Nephron progenitor cell (in vitro differentiated cells): ENCODE data around the gene GRM3.
"Not testable (repeated sequence)": the region's sequence is repeated elsewhere in the genome, so short reads cannot be mapped to it uniquely, and the experiment has no call there.

Source experiments
- DNase-seq: peaks from one replicate; pipeline ENCODE4 v3.0.0; 2021
- H3K27ac Mint-ChIP-seq: 2 replicates; pipeline ENCODE4 v1.8.0; 2021; ENCODE audit warnings: mild to moderate bottlenecking, moderate library complexity, mixed read lengths
- H3K27me3 Mint-ChIP-seq: 2 replicates; pipeline ENCODE4 v1.8.0; 2021; ENCODE audit warnings: mild to moderate bottlenecking, low read depth, mixed read lengths; ENCODE audit not compliant: poor library complexity
- H3K36me3 Mint-ChIP-seq: 2 replicates; pipeline ENCODE4 v1.8.0; 2021; ENCODE audit warnings: low read depth, mixed read lengths
- H3K4me1 Mint-ChIP-seq: 2 replicates; pipeline ENCODE4 v1.8.0; 2021; ENCODE audit warnings: mixed read lengths
- H3K4me3 Mint-ChIP-seq: 2 replicates; pipeline ENCODE4 v1.8.0; 2021; ENCODE audit warnings: mild to moderate bottlenecking, moderate library complexity, mixed read lengths
- H3K9me3 Mint-ChIP-seq: 2 replicates; pipeline ENCODE4 v1.8.0; 2021; ENCODE audit warnings: mild to moderate bottlenecking, moderate library complexity, mixed read lengths
- TF ChIP-seq, protein P1 (sequence below): fragments of 200-600 bp; sonication (generic); IDR thresholded peaks from 2 replicates; pipeline ENCODE4 v1.5.0; 2021; ENCODE audit warnings: antibody characterized with exemption

The GRM3 gene

DNA sequence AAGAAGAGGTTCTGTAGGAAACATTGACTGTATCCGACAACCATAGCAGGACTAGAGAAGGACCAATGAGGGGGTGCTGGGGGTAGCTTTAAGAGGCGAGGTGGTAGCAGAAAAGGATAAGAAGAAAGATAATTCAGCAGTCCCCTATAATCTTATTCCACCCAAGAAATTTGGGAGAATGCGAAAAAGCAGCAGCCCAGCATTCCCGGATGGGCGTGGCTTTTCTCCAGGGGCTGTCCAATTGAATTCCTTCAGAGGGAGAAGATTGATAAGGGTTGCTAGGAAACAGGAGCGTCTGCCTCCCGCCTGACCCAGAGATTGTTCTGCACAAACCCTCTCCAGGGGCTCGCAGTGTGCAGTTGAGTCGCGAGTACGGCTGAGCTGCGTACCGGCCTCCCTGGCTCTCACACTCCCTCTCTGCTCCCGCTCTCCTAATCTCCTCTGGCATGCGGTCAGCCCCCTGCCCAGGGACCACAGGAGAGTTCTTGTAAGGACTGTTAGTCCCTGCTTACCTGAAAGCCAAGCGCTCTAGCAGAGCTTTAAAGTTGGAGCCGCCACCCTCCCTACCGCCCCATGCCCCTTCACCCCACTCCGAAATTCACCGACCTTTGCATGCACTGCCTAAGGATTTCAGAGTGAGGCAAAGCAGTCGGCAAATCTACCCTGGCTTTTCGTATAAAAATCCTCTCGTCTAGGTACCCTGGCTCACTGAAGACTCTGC lies at the start of gene GRM3:
GRM3 (plus strand) TSS at position 349 of the 721 bp plus-strand sequence. CDS start 121,237 bp downstream, outside the sequence.
- Mint-ChIP-seq H3K4me3 (peak within 1 kb of the TSS; percentile 85), H3K9me3 (no peaks in the 10 kb centered on the region), H3K27me3 (peaks cover 45% of the 10 kb centered on the region), H3K27ac (peak within 1 kb of the TSS; percentile 1), H3K4me1 (peaks cover 17% of the 10 kb centered on the region), H3K36me3 (no peaks in the 10 kb centered on the region)
- TF ChIP-seq, protein P1, sequence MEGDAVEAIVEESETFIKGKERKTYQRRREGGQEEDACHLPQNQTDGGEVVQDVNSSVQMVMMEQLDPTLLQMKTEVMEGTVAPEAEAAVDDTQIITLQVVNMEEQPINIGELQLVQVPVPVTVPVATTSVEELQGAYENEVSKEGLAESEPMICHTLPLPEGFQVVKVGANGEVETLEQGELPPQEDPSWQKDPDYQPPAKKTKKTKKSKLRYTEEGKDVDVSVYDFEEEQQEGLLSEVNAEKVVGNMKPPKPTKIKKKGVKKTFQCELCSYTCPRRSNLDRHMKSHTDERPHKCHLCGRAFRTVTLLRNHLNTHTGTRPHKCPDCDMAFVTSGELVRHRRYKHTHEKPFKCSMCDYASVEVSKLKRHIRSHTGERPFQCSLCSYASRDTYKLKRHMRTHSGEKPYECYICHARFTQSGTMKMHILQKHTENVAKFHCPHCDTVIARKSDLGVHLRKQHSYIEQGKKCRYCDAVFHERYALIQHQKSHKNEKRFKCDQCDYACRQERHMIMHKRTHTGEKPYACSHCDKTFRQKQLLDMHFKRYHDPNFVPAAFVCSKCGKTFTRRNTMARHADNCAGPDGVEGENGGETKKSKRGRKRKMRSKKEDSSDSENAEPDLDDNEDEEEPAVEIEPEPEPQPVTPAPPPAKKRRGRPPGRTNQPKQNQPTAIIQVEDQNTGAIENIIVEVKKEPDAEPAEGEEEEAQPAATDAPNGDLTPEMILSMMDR = no peak
- DNase-seq = peak; percentile 76

DNA sequence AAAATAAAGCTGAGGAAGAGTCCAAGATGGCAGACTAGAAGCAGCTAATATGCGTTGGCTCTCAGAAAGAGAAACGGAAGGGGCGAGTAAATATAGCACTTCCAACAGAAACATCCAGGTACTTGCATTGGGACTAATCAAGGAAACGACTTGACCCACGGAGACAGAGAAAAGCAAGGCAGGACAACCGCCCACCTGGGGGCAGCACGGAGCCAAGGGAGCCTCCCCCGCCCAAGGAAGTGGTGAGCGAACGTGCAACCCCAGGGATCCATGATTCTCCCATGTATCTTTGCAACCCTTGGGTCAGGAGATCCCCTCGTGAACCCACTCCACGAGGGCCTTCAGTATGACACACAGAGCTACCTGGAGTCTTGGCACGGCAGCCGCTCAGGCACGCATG lies 45.4 kb upstream of the GRM3 start:
- H3K27ac Mint-ChIP-seq = no peak overlapping the region
- H3K27me3 Mint-ChIP-seq = peaks cover 2% of the 10 kb centered on the region
- TF ChIP-seq, protein P1 = peak; percentile 21
- peak; percentile 34 for DNase-seq
- no peaks in the 10 kb centered on the region for H3K4me1 Mint-ChIP-seq
- no peak overlapping the region for H3K4me3 Mint-ChIP-seq
- no peaks in the 10 kb centered on the region for H3K36me3 Mint-ChIP-seq
- no peaks in the 10 kb centered on the region for H3K9me3 Mint-ChIP-seq

- peaks cover 2% of the 10 kb centered on the region for H3K27me3 Mint-ChIP-seq
- no peaks in the 10 kb centered on the region for H3K9me3 Mint-ChIP-seq
- no peak for DNase-seq
- TF ChIP-seq, protein P1 = no peak
- no peaks in the 10 kb centered on the region for H3K4me1 Mint-ChIP-seq
- H3K27ac Mint-ChIP-seq = no peak overlapping the region
- H3K36me3 Mint-ChIP-seq = no peaks in the 10 kb centered on the region
- no peak overlapping the region for H3K4me3 Mint-ChIP-seq
Measured at GRCh38 chr7:86598721-86599120, 45.0 kb upstream of the GRM3 start.

DNA sequence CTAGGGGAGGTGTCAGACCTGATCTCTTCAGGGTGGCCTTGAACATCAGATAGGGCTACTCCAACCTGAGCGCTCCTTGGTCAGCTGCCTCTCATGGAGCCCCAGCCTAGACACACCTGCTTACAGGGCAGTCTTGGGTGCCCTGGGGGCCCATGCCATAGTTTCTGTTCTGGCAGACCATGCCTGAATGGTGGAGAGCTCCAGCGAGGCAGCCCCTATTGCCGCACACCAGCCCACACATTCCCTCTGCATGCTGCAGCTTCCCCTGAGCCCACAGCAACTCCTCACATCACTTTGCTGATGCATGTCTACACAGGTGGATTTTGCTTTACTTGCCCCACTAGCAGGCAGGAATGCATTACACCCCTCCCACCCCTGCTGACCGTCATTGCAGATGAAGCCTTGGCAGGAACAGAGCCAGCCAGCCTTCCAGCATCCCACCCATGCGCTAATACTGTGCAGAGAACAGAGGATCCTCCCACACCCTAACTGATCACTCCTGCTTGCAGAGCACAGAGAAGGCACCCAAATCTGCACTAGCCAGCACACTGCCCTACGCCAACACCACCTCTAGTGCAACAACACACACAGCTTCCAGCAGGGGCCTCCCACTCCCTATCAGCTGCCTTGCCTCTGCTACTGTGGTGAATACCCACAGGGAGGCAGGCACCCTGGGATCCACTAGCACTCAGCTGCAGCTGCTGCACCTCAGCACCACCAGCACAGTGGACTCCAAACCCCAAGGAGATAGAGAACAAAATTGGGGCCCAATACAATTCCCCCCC lies 43.0 kb upstream of the GRM3 start:
- H3K9me3 Mint-ChIP-seq = no peaks in the 10 kb centered on the region

GRCh38 chr7:86615711-86616110 lies 28.0 kb upstream of the GRM3 start:
- H3K27ac Mint-ChIP-seq, H3K36me3 Mint-ChIP-seq, DNase-seq, H3K27me3 Mint-ChIP-seq, H3K4me3 Mint-ChIP-seq, H3K4me1 Mint-ChIP-seq, H3K9me3 Mint-ChIP-seq: not testable (repeated sequence)

More for the DNA sequence above, 43.0 kb upstream of the GRM3 start:
- Mint-ChIP-seq H3K4me3 (no peak overlapping the region), H3K27ac (no peak overlapping the region), H3K36me3 (no peaks in the 10 kb centered on the region), H3K4me1 (no peaks in the 10 kb centered on the region), H3K27me3 (peaks cover 2% of the 10 kb centered on the region)
- no peak for DNase-seq
- TF ChIP-seq, protein P1 = no peak

- Mint-ChIP-seq H3K4me1 (peaks cover 17% of the 10 kb centered on the region), H3K27me3 (peaks cover 42% of the 10 kb centered on the region), H3K4me3 (peak overlapping the region; percentile 85), H3K27ac (no peak overlapping the region), H3K36me3 (no peaks in the 10 kb centered on the region), H3K9me3 (no peaks in the 10 kb centered on the region)
- peak; percentile 46 for DNase-seq
- TF ChIP-seq, protein P1 = no peak
Measured at GRCh38 chr7:86644282-86645224, 844 bp downstream of the GRM3 start.
